ENCODE results near the gene BAG2. TPM values are rescaled to one million over a fixed set of nuclear protein-coding genes. Genes with fewer than 3 reads are reported as not detected.
A peak's percentile ranks its signal among the peaks of the same experiment; 100 is the strongest.

The BAG2 gene
- total RNA-seq, 1 donor from 2014 or later: 13.1 TPM

GRCh38 chr6:57220083-57220703 is 48.1 kb downstream of the BAG2 start:
- peaks cover 19% of the 10 kb centered on the region for H3K4me1 Mint-ChIP-seq
- H3K4me3 Mint-ChIP-seq: peak overlapping the region; percentile 43
- H3K9me3 Mint-ChIP-seq: peaks cover under 1% of the 10 kb centered on the region
- no peak overlapping the region for H3K27ac Mint-ChIP-seq
- DNase-seq: no peak
- H3K27me3 Mint-ChIP-seq: peaks cover 30% of the 10 kb centered on the region
- H3K36me3 Mint-ChIP-seq (ENCODE audit: low read depth): peaks cover 6% of the 10 kb centered on the region
- intact Hi-C loops (cut with micrococcal nuclease): loop anchor here (5.0 to 10.0 kb wide), 2 partner anchors 263 to 315 kb away; partner anchors contain the start of gene BEND6

- H3K4me1 Mint-ChIP-seq: peaks cover 19% of the 10 kb centered on the region
- H3K4me3 Mint-ChIP-seq: peak overlapping the region; percentile 93
- H3K27me3 Mint-ChIP-seq: peaks cover 35% of the 10 kb centered on the region
- DNase-seq: peak; percentile 86
- no peaks in the 10 kb centered on the region for H3K9me3 Mint-ChIP-seq
- H3K36me3 Mint-ChIP-seq (ENCODE audit: low read depth): peaks cover 4% of the 10 kb centered on the region
- intact Hi-C loops (cut with micrococcal nuclease): loop anchor here (5.0 to 10.0 kb wide), 2 partner anchors 264 to 317 kb away; partner anchors contain the start of gene BEND6
- peak overlapping the region; percentile 44 for H3K27ac Mint-ChIP-seq
Observed at GRCh38 chr6:57221191-57221935, 49.2 kb downstream of the BAG2 start.

- peak within 1 kb of the TSS; percentile 93 for H3K4me3 Mint-ChIP-seq
- DNase-seq: peak; percentile 97
- peak within 1 kb of the TSS; percentile 92 for H3K27ac Mint-ChIP-seq
- peaks cover 13% of the 10 kb centered on the region for H3K4me1 Mint-ChIP-seq
- H3K9me3 Mint-ChIP-seq: no peaks in the 10 kb centered on the region
- H3K36me3 Mint-ChIP-seq (ENCODE audit: low read depth): peaks cover 4% of the 10 kb centered on the region
- intact Hi-C loops (cut with micrococcal nuclease): loop anchor here (1.0 to 10.0 kb wide), 6 partner anchors 50 to 317 kb away; partner anchors contain the start of genes BAG2, BEND6, KIAA1586 and ZNF451
- peaks cover 37% of the 10 kb centered on the region for H3K27me3 Mint-ChIP-seq
Observed at GRCh38 chr6:57221936-57222742, 50.0 kb downstream of the BAG2 start, which contains the start of gene RAB23. Gene RAB23 (minus strand): TSS chr6:57222307. CDS start chr6:57210380, 11,927 bp downstream.

GRCh38 chr6:57222743-57223077 is 50.6 kb downstream of the BAG2 start:
- no peak overlapping the region for H3K27ac Mint-ChIP-seq
- H3K27me3 Mint-ChIP-seq: peaks cover 37% of the 10 kb centered on the region
- H3K36me3 Mint-ChIP-seq (ENCODE audit: low read depth): peaks cover 4% of the 10 kb centered on the region
- peak; percentile 67 for DNase-seq
- no peaks in the 10 kb centered on the region for H3K9me3 Mint-ChIP-seq
- H3K4me3 Mint-ChIP-seq: peak overlapping the region; percentile 93
- intact Hi-C loops (cut with micrococcal nuclease): loop anchor here (1.0 to 10.0 kb wide), 6 partner anchors 50 to 318 kb away; partner anchors contain the start of genes BAG2, BEND6, KIAA1586 and ZNF451
- H3K4me1 Mint-ChIP-seq: peaks cover 11% of the 10 kb centered on the region

GRCh38 chr6:57224769-57225515 is 52.8 kb downstream of the BAG2 start:
- H3K9me3 Mint-ChIP-seq: no peaks in the 10 kb centered on the region
- peaks cover 11% of the 10 kb centered on the region for H3K4me1 Mint-ChIP-seq
- peaks cover 4% of the 10 kb centered on the region for H3K36me3 Mint-ChIP-seq (ENCODE audit: low read depth)
- peaks cover 44% of the 10 kb centered on the region for H3K27me3 Mint-ChIP-seq
- no peak overlapping the region for H3K27ac Mint-ChIP-seq
- intact Hi-C loops (cut with micrococcal nuclease): loop anchor here (5.0 to 10.0 kb wide), 2 partner anchors 268 to 320 kb away; partner anchors contain the start of gene BEND6
- no peak overlapping the region for H3K4me3 Mint-ChIP-seq
- no peak for DNase-seq

GRCh38 chr6:57226221-57226620 is 54.1 kb downstream of the BAG2 start:
- Mint-ChIP-seq H3K4me3 (no peak overlapping the region), H3K27ac (no peak overlapping the region), H3K4me1 (peaks cover 6% of the 10 kb centered on the region), H3K36me3 (ENCODE audit: low read depth) (peaks cover 1% of the 10 kb centered on the region), H3K27me3 (peaks cover 43% of the 10 kb centered on the region), H3K9me3 (no peaks in the 10 kb centered on the region)
- DNase-seq: no peak
- intact Hi-C loops (cut with micrococcal nuclease): loop anchor here (10.0 kb wide), 1 partner anchor 321 kb away; no protein-coding TSS in a partner anchor

Other genes with a start within 250 kb of the BAG2 start
- not detected in 2 replicates for gene BEND6, start 217.2 kb upstream of the BAG2 start, total RNA-seq
- 13.3 and 16.0 TPM in 2 replicates for gene KIAA1586, start 125.6 kb upstream of the BAG2 start, total RNA-seq
- 58.1 and 61.2 TPM in 2 replicates for gene ZNF451, start 82.1 kb upstream of the BAG2 start, total RNA-seq
- gene RAB23, start 50.0 kb downstream of the BAG2 start, total RNA-seq: 3.0 and 4.0 TPM in 2 replicates
- 37.5 and 41.3 TPM in 2 replicates for gene PRIM2, start 145.3 kb downstream of the BAG2 start, total RNA-seq